WTC11 (cell line): ENCODE data around the gene CELSR1. TPM values are rescaled to one million over a fixed set of nuclear protein-coding genes. Genes with fewer than 3 reads are reported as not detected.

Source experiments
- ATAC-seq: fragments of 200-7000 bp; cut with Tn5 transposase; 2 replicates; pipeline ENCODE4 v1.10.0; 2021; ENCODE audit warnings: mild to moderate bottlenecking, moderate library complexity
- CTCF ChIA-PET: fragments of 300-600 bp; sonication (Branson Sonifier 250); formaldehyde crosslinking; loops from one replicate; lab custom pipeline; 2021; ENCODE audit warnings: antibody characterized with exemption; lab: Charles Lee
- POLR2A ChIA-PET: fragments of 350-600 bp; sonication (Branson Sonifier 250); formaldehyde crosslinking; loops from one replicate; lab custom pipeline; 2021; ENCODE audit warnings: antibody characterized with exemption; lab: Charles Lee
- DNase-seq: peaks from one replicate; pipeline ENCODE4 v3.0.0; 2021; ENCODE audit warnings: low spot score
- H3K27ac Mint-ChIP-seq: 2 replicates; pipeline ENCODE4 v1.8.0; 2021; ENCODE audit warnings: mixed read lengths
- H3K27me3 Mint-ChIP-seq: 2 replicates; pipeline ENCODE4 v1.8.0; 2021; ENCODE audit warnings: low read depth, mild to moderate bottlenecking, moderate library complexity, mixed read lengths
- H3K36me3 Mint-ChIP-seq: 2 replicates; pipeline ENCODE4 v1.8.0; 2021; ENCODE audit warnings: mixed read lengths
- H3K4me1 Mint-ChIP-seq: 2 replicates; pipeline ENCODE4 v1.8.0; 2022; ENCODE audit warnings: mixed read lengths
- H3K4me3 Mint-ChIP-seq: 2 replicates; pipeline ENCODE4 v1.8.0; 2021; ENCODE audit warnings: mild to moderate bottlenecking, moderate library complexity, mixed read lengths
- H3K9me3 Mint-ChIP-seq: 2 replicates; pipeline ENCODE4 v1.8.0; 2021; ENCODE audit warnings: mixed read lengths
- AFF4 ChIP-seq: sonication (generic); formaldehyde crosslinking; IDR thresholded peaks from 2 replicates; pipeline ENCODE4 v1.8.1; 2023; ENCODE audit warnings: mild to moderate bottlenecking, missing genetic modification reagents, borderline replicate concordance
- AR ChIP-seq: fragments of 250-450 bp; sonication (Bioruptor Pico); IDR thresholded peaks from 2 replicates; pipeline ENCODE4 v1.9.0; 2021; ENCODE audit warnings: mild to moderate bottlenecking
- CREB1 ChIP-seq: sonication (generic); formaldehyde crosslinking; IDR thresholded peaks from 2 replicates; pipeline ENCODE4 v1.8.0; 2023; ENCODE audit warnings: mild to moderate bottlenecking, missing genetic modification reagents
- FOXJ3 ChIP-seq: sonication (generic); formaldehyde crosslinking; IDR thresholded peaks from 2 replicates; pipeline ENCODE4 v1.9.0; 2021; ENCODE audit warnings: missing genetic modification reagents, mild to moderate bottlenecking, borderline replicate concordance
- RELA ChIP-seq: sonication (generic); formaldehyde crosslinking; IDR thresholded peaks from 2 replicates; pipeline ENCODE4 v1.8.1; 2022; ENCODE audit warnings: missing genetic modification reagents, mild to moderate bottlenecking, borderline replicate concordance
- RORB ChIP-seq: fragments of 250-450 bp; sonication (Bioruptor Pico); IDR thresholded peaks from 2 replicates; pipeline ENCODE4 v1.9.0; 2021; ENCODE audit warnings: mild to moderate bottlenecking
- TEAD1 ChIP-seq: sonication (generic); formaldehyde crosslinking; IDR thresholded peaks from 2 replicates; pipeline ENCODE4 v1.8.0; 2022; ENCODE audit warnings: mild to moderate bottlenecking, missing genetic modification reagents
- USF2 ChIP-seq: sonication (generic); formaldehyde crosslinking; IDR thresholded peaks from 2 replicates; pipeline ENCODE4 v1.8.1; 2023; ENCODE audit warnings: mild to moderate bottlenecking, missing genetic modification reagents, moderate library complexity
- ZBTB21 ChIP-seq: sonication (generic); formaldehyde crosslinking; IDR thresholded peaks from 2 replicates; pipeline ENCODE4 v1.8.1; 2023; ENCODE audit warnings: mild to moderate bottlenecking, missing genetic modification reagents, borderline replicate concordance
- ZNF396 ChIP-seq: fragments of 250-450 bp; sonication (Bioruptor Pico); IDR thresholded peaks from 2 replicates; pipeline ENCODE4 v1.8.0; 2021; ENCODE audit warnings: mild to moderate bottlenecking, moderate library complexity, borderline replicate concordance
- total RNA-seq: library from RNA; stranded (reverse); gene quantifications from 3 replicates; pipeline ENCODE4 v1.2.3, GENCODE V29; 2021
- TF ChIP-seq, protein P1 (sequence below): sonication (generic); formaldehyde crosslinking; IDR thresholded peaks from 2 replicates; pipeline ENCODE4 v1.8.1; 2023; ENCODE audit warnings: mild to moderate bottlenecking, moderate library complexity, missing genetic modification reagents
- TF ChIP-seq, protein P2 (sequence below): sonication (generic); formaldehyde crosslinking; IDR thresholded peaks from 2 replicates; pipeline ENCODE4 v1.8.1; 2023; ENCODE audit warnings: mild to moderate bottlenecking, missing genetic modification reagents

Gene CELSR1
- total RNA-seq, 1 experiment from 2014 or later: 16.8 TPM

DNA sequence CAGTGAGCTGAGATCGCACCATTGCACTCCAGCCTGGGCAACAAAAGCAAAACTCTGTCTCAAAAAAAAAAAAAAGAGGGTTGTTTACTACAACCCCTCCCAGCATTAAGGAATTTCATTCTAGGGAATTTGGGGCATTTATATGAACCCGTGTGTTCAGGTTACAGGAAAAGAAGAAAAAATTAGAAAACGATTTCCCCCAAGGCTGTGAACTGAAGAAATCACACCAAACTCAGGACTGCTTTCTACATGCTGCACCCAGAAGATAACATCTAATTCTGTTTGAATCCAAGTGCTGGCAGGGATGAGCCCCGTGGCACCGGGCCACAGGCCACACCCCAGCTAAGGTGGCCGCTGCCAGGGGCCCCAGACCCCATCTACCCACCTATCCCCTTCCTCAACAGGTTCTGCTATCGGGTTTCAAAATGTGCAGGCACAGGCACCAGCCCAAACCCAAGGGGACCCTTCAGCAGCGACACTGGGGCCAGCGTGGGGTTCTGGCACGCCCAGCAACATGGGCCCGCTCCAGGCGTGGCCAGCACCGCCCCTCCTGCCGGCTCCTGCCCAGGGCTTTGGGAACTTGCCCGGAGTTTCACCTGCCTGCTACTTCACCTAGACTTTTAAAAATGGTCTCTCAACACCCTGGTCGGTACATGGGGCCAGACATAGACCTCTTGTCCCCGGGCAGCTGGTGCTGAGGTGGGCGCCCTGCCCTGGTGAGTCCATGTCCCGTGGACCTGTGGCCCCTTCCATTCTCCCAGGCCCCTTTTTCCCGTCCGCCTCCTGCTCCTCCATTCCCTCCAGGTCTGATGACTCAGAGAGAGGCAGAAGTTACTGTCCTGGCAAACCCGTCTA, 11.8 kb downstream of the CELSR1 start:
- Mint-ChIP-seq H3K27me3 (no peaks in the 10 kb centered on the region), H3K4me3 (no peak overlapping the region), H3K36me3 (peaks cover 8% of the 10 kb centered on the region), H3K27ac (no peak overlapping the region), H3K4me1 (peaks cover 12% of the 10 kb centered on the region; the same call in 1 of the 2 replicates), H3K9me3 (no peaks in the 10 kb centered on the region)
- DNase-seq: no peak
- POLR2A ChIA-PET: no interaction called here
- ATAC-seq: no peak
- CTCF ChIA-PET: no interaction called here
- TF ChIP-seq AR (CRISPR knock-in tag) (no peak), FOXJ3 (CRISPR knock-in tag) (no peak), USF2 (CRISPR knock-in tag) (no peak), AFF4 (no peak), CREB1 (CRISPR knock-in tag) (no peak), RORB (CRISPR knock-in tag) (no peak), ZBTB21 (CRISPR knock-in tag) (no peak), RELA (CRISPR knock-in tag) (no peak), TEAD1 (no peak), ZNF396 (CRISPR knock-in tag) (no peak)
- TF ChIP-seq, protein P1, sequence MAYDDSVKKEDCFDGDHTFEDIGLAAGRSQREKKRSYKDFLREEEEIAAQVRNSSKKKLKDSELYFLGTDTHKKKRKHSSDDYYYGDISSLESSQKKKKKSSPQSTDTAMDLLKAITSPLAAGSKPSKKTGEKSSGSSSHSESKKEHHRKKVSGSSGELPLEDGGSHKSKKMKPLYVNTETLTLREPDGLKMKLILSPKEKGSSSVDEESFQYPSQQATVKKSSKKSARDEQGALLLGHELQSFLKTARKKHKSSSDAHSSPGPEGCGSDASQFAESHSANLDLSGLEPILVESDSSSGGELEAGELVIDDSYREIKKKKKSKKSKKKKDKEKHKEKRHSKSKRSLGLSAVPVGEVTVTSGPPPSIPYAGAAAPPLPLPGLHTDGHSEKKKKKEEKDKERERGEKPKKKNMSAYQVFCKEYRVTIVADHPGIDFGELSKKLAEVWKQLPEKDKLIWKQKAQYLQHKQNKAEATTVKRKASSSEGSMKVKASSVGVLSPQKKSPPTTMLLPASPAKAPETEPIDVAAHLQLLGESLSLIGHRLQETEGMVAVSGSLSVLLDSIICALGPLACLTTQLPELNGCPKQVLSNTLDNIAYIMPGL: no peak
- TF ChIP-seq, protein P2, sequence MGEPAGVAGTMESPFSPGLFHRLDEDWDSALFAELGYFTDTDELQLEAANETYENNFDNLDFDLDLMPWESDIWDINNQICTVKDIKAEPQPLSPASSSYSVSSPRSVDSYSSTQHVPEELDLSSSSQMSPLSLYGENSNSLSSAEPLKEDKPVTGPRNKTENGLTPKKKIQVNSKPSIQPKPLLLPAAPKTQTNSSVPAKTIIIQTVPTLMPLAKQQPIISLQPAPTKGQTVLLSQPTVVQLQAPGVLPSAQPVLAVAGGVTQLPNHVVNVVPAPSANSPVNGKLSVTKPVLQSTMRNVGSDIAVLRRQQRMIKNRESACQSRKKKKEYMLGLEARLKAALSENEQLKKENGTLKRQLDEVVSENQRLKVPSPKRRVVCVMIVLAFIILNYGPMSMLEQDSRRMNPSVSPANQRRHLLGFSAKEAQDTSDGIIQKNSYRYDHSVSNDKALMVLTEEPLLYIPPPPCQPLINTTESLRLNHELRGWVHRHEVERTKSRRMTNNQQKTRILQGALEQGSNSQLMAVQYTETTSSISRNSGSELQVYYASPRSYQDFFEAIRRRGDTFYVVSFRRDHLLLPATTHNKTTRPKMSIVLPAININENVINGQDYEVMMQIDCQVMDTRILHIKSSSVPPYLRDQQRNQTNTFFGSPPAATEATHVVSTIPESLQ (CRISPR knock-in tag): no peak
